Measurements from ENCODE around the gene SIGLEC11.
A peak's percentile ranks its signal among the peaks of the same experiment; 100 is the strongest.

SIGLEC11 gene

DNA sequence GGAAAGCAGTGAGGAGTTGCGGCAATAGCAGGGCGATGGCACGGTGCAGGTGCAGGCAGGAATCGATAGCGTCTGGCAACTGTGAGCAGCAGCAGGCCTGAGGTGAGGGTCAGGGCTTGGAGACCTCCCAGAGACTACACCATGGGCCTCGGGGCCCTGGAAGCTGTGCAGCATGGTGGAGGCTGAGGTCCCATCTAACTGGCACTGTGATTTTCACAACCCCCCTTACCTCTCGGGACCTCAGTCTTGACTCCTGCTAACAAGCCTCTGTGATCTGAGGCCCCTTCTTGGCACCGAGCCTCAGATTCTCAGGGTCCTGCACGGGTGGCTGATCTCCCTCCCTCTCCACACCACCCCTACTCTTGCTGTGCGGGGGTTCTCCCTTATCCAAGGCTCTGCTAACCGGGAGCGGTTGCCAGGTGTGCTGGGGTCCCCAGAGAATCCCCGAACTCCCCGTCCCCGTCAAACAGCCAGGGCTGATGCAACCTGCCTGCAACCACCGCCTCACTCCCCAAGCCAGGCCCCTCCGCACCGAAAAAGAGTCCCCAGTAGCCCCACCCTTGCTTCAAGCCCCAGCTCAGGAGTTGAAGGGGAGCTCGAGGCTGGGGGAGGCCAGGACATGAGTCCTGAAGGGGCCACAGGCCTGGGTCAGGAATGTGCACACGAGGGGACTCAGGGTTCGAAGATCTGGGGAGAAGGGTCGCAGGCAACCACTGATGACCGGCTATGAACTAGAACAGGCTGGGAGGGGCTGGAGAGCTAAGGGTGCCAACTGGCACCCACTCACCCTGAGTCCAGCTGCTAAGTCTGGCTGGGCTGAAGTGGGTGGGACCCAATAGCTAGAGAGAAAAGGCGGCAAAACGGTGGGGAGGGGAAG lies 36.7 kb downstream of the SIGLEC11 start (continued):
- TF ChIP-seq ZBTB17 (tag by site-specific recombination; IDR thresholded peaks at IDR 0.05): peak; percentile 51
- TF ChIP-seq, protein P1, sequence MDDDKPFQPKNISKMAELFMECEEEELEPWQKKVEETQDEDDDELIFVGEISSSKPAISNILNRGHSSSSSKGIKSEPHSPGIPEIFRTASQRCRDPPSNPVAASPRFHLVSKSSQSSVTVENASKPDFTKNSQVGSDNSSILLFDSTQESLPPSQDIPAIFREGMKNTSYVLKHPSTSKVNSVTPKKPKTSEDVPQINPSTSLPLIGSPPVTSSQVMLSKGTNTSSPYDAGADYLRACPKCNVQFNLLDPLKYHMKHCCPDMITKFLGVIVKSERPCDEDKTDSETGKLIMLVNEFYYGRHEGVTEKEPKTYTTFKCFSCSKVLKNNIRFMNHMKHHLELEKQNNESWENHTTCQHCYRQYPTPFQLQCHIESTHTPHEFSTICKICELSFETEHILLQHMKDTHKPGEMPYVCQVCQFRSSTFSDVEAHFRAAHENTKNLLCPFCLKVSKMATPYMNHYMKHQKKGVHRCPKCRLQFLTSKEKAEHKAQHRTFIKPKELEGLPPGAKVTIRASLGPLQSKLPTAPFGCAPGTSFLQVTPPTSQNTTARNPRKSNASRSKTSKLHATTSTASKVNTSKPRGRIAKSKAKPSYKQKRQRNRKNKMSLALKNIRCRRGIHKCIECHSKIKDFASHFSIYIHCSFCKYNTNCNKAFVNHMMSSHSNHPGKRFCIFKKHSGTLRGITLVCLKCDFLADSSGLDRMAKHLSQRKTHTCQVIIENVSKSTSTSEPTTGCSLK (tag by site-specific recombination; IDR thresholded peaks at IDR 0.05): no peak
- no peak for TF ChIP-seq ZNF354C (tag by site-specific recombination; IDR thresholded peaks at IDR 0.05; ENCODE audit: borderline replicate concordance, low read depth)
- TF ChIP-seq, protein P2, sequence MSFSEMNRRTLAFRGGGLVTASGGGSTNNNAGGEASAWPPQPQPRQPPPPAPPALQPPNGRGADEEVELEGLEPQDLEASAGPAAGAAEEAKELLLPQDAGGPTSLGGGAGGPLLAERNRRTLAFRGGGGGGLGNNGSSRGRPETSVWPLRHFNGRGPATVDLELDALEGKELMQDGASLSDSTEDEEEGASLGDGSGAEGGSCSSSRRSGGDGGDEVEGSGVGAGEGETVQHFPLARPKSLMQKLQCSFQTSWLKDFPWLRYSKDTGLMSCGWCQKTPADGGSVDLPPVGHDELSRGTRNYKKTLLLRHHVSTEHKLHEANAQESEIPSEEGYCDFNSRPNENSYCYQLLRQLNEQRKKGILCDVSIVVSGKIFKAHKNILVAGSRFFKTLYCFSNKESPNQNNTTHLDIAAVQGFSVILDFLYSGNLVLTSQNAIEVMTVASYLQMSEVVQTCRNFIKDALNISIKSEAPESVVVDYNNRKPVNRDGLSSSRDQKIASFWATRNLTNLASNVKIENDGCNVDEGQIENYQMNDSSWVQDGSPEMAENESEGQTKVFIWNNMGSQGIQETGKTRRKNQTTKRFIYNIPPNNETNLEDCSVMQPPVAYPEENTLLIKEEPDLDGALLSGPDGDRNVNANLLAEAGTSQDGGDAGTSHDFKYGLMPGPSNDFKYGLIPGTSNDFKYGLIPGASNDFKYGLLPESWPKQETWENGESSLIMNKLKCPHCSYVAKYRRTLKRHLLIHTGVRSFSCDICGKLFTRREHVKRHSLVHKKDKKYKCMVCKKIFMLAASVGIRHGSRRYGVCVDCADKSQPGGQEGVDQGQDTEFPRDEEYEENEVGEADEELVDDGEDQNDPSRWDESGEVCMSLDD (tag by site-specific recombination; IDR thresholded peaks at IDR 0.05): peak; percentile 41; the same call in 1 of the 2 replicates
- peak; percentile 35; the same call in 1 of the 2 replicates for TF ChIP-seq ZNF335 (tag by site-specific recombination; conservative IDR thresholded peaks at IDR 0.05)
- TF ChIP-seq ZNF707 (tag by site-specific recombination; IDR thresholded peaks at IDR 0.05): no peak
- no peak for TF ChIP-seq GLI2 (tag by site-specific recombination; IDR thresholded peaks at IDR 0.05; ENCODE audit: borderline replicate concordance, low read depth)
- no peak for TF ChIP-seq ZNF624 (tag by site-specific recombination; IDR thresholded peaks at IDR 0.05)
- no peak for TF ChIP-seq SCRT1 (tag by site-specific recombination; IDR thresholded peaks at IDR 0.05; ENCODE audit: borderline replicate concordance)
- TF ChIP-seq, protein P3, sequence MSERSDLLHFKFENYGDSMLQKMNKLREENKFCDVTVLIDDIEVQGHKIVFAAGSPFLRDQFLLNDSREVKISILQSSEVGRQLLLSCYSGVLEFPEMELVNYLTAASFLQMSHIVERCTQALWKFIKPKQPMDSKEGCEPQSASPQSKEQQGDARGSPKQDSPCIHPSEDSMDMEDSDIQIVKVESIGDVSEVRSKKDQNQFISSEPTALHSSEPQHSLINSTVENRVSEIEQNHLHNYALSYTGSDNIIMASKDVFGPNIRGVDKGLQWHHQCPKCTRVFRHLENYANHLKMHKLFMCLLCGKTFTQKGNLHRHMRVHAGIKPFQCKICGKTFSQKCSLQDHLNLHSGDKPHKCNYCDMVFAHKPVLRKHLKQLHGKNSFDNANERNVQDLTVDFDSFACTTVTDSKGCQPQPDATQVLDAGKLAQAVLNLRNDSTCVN (tag by site-specific recombination; optimal IDR thresholded peaks at IDR 0.05): no peak
- no peak for TF ChIP-seq ZNF610 (tag by site-specific recombination; IDR thresholded peaks at IDR 0.05; ENCODE audit: borderline replicate concordance)
- no peak for TF ChIP-seq ZNF391 (tag by site-specific recombination; IDR thresholded peaks at IDR 0.05; ENCODE audit: borderline replicate concordance, low read depth)
- no peak for TF ChIP-seq TCF7L2 (IDR thresholded peaks at IDR 0.05; ENCODE audit: borderline replicate concordance, low read depth, low read length)
- TF ChIP-seq ZNF140 (tag by site-specific recombination; IDR thresholded peaks at IDR 0.05): no peak
- TF ChIP-seq ZNF544 (tag by site-specific recombination; IDR thresholded peaks at IDR 0.05): no peak
- TF ChIP-seq ZNF571 (tag by site-specific recombination; IDR thresholded peaks at IDR 0.05): no peak
- no peak for TF ChIP-seq ZNF510 (tag by site-specific recombination; IDR thresholded peaks at IDR 0.05; ENCODE audit: insufficient replicate concordance)
- peak; percentile 21; the same call in 1 of the 2 replicates for TF ChIP-seq ZBTB20 (tag by site-specific recombination; IDR thresholded peaks at IDR 0.05)
- no peak for TF ChIP-seq ZNF146 (tag by site-specific recombination; IDR thresholded peaks at IDR 0.05)
- TF ChIP-seq, protein P4, sequence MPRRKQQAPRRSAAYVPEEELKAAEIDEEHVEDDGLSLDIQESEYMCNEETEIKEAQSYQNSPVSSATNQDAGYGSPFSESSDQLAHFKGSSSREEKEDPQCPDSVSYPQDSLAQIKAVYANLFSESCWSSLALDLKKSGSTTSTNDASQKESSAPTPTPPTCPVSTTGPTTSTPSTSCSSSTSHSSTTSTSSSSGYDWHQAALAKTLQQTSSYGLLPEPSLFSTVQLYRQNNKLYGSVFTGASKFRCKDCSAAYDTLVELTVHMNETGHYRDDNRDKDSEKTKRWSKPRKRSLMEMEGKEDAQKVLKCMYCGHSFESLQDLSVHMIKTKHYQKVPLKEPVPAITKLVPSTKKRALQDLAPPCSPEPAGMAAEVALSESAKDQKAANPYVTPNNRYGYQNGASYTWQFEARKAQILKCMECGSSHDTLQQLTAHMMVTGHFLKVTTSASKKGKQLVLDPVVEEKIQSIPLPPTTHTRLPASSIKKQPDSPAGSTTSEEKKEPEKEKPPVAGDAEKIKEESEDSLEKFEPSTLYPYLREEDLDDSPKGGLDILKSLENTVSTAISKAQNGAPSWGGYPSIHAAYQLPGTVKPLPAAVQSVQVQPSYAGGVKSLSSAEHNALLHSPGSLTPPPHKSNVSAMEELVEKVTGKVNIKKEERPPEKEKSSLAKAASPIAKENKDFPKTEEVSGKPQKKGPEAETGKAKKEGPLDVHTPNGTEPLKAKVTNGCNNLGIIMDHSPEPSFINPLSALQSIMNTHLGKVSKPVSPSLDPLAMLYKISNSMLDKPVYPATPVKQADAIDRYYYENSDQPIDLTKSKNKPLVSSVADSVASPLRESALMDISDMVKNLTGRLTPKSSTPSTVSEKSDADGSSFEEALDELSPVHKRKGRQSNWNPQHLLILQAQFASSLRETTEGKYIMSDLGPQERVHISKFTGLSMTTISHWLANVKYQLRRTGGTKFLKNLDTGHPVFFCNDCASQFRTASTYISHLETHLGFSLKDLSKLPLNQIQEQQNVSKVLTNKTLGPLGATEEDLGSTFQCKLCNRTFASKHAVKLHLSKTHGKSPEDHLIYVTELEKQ (tag by site-specific recombination; IDR thresholded peaks at IDR 0.05; ENCODE audit: borderline replicate concordance): no peak
- TF ChIP-seq, protein P5, sequence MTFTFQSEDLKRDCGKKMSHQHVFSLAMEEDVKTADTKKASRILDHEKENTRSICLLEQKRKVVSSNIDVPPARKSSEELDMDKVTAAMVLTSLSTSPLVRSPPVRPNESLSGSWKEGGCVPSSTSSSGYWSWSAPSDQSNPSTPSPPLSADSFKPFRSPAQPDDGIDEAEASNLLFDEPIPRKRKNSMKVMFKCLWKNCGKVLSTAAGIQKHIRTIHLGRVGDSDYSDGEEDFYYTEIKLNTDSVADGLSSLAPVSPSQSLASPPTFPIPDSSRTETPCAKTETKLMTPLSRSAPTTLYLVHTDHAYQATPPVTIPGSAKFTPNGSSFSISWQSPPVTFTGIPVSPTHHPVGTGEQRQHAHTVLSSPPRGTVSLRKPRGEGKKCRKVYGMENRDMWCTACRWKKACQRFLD (tag by site-specific recombination; IDR thresholded peaks at IDR 0.05): no peak
- TF ChIP-seq ZNF660 (tag by site-specific recombination; IDR thresholded peaks at IDR 0.05): 0 out of 2 replicates have a peak, but pooled peaks have one; percentile 38

Measured in HEK293 (cell line).